Smooth muscle cell of the brain vasculature (primary cell): ENCODE data around the gene RUVBL1.
A peak's percentile ranks its signal among the peaks of the same experiment; 100 is the strongest.

Experiments
- DNase-seq: peaks from one replicate; pipeline ENCODE4 v3.0.0-alpha.2; 2012; ENCODE audit warnings: low read depth, low spot score

The RUVBL1 gene

DNA sequence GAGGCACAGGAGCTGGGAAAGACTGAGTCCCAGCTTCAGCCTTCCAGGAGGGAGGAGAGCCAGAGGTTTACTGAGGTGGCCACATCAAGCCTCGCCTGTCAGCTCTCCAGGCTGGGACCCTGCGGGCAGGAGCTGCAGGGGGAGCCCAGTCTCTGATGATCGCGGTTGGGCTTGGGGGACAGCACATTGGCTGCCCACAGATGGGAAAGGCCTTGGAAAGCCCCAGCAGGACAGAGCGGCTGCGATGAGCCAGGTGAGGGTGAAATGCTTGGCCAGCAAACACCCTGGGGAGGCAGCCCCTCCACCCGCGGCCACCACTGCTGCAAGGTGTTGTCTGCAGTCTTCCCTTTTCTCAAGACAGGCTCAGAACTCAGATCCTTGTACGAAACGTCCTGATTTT, 40.2 kb downstream of the RUVBL1 start:
- DNase-seq: no peak

DNA sequence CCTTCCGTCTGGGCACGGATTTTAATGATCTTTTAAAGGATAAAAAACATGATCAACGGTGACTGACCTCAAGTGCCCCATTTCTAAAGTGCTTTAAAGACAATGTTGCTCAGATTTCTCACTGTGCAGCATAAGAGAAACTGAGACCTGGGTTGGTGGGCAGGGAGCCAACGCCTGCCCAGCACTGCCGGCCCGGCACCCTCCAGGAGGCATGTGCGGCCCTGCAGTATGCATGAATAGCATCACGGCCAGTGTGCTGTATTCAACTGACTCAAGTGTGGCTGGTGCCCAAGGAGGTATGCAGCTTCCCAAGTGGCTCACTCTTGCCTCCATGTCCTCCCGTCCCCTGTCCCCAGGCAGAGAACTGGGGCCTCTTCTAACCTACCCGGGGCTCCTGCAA, 41.1 kb downstream of the RUVBL1 start:
- no peak for DNase-seq

DNA sequence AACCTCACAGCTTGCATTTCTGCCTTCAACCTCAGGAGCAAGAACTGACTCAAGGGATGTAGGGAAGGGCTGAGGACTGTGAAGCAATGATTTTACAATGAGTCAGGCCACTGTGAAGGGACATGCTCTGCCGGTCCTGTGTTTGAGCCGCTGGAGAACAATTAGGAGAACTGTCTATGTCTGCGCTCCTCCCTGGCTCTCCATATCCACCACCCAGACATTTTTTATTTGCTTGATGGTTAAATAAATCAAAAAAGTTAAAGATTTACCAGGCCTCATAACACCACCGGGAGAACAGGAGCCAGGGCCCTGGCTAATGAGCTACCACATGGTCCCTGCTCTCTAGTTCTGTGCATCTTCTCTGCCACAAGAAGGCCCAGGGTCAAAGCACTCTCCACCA, 41.8 kb downstream of the RUVBL1 start:
- no peak for DNase-seq

DNA sequence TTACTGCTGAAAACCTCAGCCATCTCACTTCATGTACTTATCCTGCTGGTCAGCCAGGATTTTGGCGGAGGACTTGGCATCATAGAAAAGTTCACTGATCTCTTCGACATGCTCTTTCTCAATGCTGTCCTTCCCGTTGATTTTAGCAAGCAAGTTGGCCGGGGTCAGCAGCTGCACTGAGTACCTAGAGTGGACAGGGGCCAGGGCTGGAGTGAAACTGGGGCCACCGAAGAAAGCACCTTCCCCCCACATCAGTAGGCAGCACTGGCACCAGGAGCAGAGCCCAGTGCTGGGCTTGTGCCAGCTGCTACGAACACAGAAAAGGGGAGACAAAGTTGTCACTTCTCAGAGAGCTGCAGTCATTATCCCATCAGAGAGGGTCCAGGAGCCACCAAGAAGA, 42.4 kb downstream of the RUVBL1 start:
- DNase-seq: no peak

DNA sequence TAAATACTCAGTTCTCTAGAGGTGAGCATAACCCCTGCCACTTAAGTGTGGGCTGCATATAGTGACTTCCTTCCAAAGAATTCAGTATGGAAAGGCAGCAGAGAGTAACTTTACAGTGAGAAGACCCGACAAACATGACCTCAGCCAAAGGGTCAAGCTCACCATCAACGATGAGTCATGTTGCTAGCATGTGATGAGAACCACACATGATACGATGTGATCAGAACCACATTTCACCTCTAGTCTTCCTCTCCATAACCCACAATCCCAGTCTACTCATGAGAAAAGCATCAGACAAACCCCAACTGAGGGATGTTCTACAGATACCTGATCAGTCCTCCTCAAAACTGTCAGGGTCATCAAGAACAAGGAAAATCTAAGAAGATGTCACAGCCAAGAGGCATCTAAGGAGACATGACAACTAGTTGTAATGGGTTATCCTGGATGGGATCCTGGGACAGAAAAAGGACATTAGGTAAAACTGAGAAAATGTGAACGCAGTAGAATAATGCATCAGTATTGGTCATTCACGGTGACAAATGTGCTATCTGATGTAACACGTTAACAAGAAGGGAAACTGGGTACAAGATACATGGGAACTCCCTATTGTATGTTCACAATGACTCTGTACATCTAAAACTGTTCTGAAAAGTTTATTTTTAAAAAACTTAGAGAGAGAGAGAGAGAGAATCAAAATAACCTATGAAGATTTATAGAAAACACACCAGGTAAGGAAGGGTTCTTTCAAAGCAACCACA, 43.1 kb downstream of the RUVBL1 start:
- peak; percentile 66 for DNase-seq

DNA sequence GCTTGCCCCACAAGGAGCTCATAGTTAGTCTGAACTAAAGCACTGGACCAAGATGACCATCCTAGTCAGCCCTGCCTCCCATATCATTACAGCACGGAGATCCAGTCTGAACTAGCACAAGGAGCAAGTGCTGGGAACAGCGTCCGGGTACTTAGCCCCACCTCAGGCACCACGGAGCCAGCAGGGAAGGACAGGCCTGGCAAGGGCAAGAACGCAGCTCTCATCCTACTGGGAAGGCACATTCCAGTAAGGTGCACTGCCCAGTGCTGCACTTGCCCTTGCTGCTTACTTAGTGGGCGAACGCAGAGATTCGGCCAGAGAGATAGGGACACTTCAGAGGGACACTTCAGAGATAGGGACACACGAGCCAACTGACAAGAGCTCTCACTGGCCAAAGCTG, 43.8 kb downstream of the RUVBL1 start:
- DNase-seq: no peak

DNA sequence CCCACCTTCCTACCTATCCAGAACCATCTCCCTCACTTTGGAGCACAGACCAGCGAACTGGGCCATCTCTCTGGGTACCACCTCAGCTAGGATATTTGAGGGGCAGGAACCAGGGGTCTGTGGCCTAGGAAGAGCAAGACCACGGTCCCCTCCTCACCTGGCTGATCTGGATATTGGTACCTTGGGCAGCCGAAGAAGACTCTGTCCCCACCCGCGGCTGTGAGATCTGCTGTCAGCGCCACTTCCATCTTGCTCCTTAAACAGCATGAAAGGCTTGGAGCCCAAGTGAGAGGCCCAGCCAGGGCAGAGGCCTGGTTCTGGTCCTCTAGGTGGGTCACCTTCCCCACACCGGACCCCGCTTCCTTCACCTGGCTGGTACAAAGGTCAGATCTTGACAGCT, 44.7 kb downstream of the RUVBL1 start:
- DNase-seq: no peak

DNA sequence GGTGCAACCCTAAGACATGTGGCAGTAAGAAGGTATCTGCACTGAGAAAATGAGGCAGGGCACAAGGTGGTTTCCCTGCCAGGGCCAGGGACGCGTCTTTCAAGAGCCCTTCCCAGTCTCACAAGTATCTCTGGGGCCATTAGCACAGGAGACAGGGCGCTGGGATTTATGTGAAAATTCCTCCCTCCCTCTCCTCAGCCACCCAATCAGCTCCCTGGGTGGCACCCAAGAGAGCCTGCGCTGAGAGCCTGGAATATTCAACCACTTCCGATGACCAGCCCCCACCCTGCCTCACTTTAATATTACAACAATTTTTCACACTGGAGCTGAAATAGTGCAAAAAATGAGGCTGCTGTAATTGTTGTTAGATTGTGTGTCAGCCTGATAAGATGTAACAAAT, 45.3 kb downstream of the RUVBL1 start:
- no peak for DNase-seq

DNA sequence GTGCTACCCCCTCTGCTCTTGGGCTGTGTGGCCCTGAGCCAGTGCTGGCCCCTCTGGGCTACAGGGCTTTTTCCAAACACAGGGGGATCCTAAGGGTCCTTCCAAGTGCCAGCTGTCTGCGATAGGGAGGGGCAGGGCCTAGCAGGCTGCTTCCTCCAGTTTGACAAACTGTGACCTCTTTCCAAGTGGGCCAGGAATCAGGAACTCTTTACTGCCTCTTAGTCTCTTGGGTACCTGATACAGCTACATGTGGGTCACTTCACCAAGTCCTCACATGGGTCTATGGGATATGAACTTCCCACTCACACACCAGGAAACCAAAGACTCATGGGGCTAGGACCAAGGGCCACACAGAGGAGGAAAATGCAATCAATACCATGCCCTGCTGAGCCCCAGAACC, 45.9 kb downstream of the RUVBL1 start:
- no peak for DNase-seq

DNA sequence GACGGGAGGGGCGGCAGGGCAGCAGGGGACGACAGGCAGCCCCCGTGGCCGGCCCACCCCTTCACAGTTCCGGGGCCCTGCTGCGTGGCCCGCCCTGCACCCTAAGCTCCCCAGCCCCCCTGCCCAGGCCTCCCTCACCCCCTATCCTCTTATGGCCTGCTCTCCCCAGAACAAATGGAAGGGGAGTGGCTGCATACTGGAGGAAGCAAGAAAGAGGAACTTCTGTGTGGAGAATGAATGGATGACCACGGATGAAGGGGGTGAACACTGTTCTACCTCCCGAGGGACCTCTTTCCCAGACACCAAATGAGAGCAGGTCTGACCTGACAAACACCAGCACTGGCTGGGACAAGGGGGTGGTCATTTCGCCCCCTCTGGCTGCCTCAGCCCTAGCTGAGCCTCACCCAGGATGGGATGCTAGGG, 46.4 kb downstream of the RUVBL1 start:
- DNase-seq: no peak

DNA sequence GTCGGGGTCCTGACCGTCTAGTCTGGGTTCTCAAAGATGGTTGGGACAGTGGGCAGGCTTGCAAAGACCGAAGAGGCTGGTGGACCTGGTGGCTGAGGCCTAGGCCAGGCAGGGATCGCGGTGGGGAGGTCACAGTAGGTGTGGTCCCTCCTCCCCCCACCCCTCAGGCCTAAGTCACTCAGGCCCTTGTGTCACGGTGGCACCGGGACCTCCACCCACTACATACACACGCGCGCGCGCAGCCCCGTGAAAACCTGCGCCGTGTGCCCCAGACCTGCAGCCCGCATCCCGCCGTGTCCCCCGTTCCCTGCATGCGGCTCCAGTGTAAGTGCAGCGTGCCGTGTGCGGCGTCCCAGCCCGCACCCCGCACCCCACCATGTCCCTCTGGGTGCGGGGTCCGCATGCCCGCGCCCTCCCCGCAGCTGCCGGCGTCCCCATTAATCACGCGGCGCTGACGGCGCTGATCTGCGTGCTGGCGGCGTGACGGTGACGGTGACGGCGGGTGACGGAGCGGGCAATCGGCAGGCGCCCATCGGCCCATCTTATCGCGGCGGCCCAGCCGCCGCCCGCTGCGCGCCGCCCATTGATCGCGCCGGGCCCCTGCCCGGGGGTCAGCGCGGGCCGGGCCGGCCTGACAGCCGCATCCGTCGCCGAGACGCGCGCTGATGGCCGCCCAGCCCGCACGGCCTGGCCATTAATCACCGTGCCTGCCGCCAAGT, 47.0 kb downstream of the RUVBL1 start:
- DNase-seq: no peak

DNA sequence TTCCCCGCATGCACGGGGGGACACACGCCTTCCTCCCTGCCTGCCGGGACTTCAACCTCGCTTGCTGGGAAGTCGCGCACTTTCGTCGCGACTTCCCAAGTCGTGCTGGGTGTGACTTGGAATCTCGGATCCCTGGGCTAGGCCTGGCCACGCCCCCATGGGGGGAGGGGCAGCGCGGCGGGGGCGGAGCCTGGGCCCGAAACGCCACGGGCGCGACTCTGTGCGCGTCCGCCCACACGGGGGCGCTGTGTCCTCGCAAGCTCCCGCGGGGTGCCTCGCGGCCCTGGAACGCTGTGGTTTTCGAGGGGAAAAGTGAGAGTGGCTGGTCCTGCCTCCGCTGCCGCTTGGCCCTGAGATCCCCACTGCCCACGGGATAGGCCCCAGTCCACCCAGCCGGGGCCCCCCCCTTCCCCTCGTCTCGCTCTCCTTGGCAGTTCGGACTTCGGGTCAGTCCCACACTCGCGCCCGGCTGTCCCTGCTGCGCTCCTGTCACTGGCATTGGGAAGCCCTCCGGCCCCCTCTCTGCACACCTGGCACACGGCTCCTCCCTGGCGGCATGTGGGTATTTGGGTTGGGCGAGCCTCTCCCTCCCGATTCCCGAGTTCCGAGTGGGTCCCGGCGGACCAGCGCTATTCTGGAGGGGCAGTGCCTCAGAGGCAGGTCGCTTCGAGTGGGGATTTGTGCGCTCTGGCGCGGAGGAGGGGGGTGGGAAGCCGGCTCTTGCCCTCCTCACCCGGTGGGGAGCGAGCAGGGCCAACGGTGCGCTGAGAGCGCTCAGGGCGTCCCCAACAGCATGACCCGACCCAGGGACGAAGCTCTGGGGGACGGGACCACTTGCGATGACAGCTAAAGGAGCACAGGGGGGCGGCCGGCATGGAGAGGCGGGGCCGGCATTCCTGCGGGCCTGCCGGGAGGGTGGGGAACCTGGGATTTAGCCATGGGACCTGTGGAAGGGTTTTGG, 47.8 kb downstream of the RUVBL1 start:
- peak; percentile 70 for DNase-seq

DNA sequence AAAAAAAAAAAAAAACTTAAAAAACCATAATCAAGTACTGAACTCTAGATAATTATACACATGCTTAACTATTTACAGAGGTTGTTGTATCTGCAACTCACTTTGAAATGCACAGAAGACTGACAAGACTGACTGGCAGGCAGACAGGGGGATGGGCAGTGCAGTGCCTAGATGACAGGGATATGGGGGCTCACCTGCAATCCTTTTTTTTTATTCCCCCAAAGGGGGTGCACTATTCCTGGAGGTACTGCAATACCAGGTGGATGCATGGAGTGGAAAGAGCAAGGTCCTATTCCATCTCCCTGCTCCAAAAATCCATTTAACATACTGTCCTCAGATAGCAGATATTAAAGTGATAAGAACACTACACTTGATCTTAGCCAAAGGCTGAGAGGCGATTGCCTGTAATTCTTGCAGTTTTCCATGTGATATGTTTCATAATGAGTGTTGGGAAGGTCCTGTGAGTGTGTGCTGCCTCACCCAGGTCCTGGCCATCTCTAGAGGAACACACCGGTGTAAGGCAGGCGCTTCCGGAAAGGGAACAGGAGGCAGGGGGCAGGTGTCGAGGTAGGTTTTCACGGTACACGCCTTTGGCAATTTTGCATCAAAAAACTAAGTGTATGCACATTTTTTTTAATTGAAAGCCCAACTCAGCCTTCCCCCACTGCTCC, 48.6 kb downstream of the RUVBL1 start:
- no peak for DNase-seq

DNA sequence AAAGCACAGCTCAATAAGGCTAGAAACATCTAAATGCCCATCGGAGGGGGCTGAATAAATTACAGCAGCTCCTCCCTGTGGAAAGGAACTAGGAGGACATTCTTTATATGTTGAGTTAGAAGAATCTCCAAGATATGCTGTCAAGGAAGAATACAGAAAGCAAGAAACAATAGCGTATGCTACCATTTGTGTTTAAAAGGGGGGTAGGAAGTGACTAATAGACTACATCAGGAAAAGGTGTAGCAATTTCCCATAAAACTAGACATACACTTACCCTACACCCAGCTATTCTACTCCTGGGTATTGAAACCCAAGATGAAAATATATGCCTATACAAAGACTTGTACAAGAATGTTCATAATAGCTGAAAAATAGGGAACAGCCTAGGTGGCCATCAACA, 49.8 kb downstream of the RUVBL1 start:
- no peak for DNase-seq

DNA sequence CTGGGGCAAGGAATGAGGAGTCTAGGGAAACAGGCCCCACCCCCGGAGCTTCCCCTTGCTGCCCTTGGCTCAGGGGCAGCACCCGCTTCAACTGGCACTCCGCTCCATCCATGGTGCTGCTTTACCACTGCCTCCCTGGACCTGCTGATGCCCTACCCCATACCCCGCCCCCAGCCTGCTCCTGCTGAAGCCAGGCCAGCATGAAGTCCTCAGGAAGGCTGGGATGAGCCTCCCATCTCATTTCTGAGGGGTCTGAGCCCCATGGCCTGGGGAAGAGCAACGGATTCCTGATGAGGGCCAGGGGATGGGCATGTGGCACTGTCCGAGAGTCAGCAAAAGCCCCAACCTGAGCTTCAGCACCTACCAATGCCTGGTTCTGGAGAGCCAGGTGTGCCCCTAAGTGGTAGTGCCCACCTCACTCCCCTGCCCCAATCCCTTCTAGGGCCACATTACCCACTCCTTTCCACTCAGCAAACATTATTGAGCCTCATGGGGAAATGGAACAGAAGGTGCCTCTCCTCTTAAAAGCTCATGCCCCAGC, 50.4 kb downstream of the RUVBL1 start:
- no peak for DNase-seq

DNA sequence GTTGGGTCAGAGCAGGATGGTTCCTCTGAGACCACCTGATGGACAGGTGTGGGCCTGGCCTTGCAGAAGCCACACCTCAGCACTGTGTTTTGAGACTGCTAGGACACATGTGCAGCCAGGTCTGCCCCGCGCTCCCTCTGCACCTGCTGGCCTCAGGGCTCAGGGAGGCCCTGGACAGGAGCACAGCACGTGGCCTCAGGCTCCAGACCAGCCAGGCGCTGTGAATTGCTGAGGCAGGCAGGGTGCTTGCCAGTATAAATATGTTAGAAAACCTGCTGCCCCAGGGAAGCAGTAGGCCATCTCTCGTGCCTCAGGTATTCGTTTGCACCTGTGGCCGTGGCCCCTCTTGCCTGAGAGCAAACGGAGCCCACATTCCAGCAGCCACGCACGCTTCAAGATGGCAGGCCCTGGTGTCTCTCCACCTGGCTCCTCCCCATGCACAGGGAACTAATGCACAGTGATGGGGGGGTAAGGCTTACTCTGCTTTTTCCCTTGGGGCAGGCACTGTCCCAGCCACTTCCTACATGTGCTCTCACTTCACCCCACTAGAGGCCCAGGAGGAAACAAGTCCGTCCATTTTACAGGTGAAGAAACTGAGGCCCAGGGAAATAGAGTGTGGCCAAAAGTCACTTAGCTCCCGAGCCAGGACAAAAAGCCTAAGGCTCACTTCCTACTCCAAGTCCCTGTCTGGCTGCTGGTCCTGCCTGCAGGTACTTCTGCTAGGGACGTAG, 51.0 kb downstream of the RUVBL1 start:
- DNase-seq: no peak

DNA sequence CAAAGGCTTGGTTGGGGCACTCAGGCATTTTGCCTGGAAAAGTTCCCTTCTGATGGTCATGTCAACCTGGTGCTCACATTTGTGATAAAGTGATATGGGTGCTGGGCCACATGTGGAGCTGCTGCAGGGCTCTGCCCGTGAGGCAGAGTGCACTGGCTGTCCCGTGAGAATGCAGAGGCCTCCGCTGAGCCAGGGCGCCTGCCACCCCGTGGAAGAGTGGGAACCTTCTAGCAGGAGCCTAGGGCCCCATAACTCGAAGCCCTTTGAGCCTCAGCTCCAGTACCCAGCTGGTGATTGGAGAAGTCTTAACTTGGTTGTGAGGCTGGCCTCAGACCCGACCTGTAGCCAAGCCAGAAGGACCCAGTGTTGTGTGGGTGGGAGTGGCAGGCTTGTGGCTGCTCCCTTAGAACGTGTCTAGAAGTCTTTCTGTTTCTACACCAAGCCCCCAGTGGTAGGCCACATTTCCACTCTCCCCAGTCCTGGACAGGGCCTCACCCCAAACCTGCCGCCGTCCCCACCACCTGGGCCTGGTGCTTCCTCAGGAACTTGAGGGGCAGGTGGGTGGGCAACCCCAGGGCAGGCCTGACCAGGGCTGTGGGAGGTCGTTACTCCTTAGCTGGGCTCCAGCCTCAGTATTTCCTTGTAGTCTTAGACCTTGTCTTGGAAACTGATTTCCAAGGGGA, 51.7 kb downstream of the RUVBL1 start:
- no peak for DNase-seq

DNA sequence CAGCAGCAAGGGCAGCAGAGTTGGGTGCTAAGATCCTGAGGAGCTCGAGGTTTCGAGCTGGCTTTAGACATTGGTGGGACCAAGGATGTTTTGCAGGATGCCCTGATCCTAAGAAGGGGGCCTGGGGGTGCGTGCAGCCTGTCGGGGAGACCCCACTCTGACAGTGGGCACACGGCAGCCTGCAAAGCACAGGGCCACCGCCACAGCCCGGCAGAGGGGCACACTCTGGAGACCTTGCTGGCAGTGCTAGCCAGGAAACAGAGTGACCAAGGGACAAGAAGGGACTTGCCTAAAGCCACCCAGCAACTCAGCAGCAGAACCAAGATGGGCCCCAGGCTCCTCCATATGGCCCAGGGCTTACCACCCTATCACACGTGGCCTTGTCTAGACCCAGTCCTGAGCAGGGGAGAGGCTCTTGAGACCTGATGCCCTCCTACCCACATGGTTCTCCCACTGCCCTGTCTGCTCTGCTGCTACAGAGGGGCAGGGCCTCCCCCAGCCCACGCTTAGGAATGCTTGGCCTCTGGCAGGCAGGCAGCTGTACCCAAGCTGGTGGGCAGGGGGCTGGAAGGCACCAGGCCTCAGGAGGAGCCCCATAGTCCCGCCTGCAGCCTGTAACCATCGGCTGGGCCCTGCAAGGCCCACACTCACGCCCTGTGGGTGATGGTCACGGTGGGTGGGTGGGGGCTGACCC, 52.6 kb downstream of the RUVBL1 start:
- DNase-seq: no peak

DNA sequence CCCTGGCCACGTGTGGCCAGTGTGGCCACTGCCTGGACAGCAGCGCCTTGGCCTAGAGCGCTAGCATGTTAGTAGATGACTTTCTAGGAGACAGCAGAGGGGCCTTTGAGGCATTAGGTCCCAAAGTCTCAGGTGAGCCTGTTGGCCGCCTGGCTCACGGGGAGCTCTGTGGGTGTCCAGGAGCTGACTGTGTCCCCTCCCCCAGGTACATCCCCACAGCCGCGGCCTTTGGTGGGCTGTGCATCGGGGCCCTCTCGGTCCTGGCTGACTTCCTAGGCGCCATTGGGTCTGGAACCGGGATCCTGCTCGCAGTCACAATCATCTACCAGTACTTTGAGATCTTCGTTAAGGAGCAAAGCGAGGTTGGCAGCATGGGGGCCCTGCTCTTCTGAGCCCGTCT, 54.3 kb downstream of the RUVBL1 start:
- DNase-seq: no peak
